HTR-8/SVneo (cell line): ENCODE measurements around the gene SMDT1.
"Not testable (repeated sequence)": the region's sequence is repeated elsewhere in the genome, so short reads cannot be mapped to it uniquely, and the experiment has no call there.

Experiments used
- DNase-seq: peaks from one replicate; pipeline ENCODE4 v3.0.0; 2011; ENCODE audit warnings: low spot score, mixed read lengths; ENCODE audit not compliant: insufficient read length
- FAIRE-seq: peaks from 2 replicates; lab custom pipeline; 2011; peaks lifted over from hg19 to GRCh38; lab: Jason Lieb, UNC

The SMDT1 gene

GRCh38 chr22:42069801-42070516 lies 9.5 kb upstream of the SMDT1 start:
- no peak for FAIRE-seq
- no peak for DNase-seq

DNA sequence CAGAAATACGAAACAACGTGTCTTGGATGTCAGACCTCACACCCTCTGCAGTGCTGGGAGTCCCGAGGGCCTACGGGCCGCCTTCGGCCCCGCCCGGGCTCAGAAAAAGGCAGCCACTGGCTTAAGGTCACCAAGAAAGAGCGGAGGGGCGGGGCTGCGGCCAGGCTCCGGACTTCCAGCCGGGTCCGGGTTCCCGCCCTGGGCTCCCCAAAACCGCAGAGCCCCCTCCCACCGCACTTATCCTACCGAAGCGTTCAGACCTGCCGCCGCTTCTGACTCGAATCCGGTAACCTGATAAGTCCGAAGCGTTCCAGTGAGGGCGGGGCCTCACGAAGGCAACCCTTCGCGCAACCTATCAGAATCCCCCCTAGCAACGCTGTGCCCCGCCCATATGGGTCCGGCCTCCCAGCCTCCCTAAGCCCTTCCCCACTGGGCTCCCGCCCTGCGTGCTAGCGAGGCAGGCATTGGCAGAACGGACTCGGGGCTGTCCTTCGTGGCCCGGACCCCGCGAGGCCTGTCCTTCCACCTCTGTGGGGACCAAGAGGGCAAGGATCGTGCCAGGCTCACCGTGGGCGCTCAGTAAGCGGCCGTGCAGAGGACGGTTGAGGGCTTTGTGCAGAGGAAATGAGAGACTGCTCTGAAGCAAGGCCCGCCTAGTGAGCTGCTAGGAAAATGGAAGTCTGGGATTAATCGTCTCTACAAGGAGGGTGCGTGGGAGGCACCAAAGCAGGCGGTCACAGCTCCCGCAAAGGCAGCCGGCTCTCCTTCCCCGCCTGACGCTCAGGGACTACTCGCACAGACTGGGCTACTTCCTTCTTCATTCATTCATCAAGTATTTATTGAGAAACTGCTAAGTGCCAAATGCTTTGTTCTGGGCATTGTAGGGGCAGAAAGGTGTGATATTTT lies 8.7 kb upstream of the SMDT1 start, which contains the start of gene NAGA:
Gene NAGA, minus strand, starts transcription at position 296 of the 906 bp plus-strand sequence. CDS start 515 bp downstream, outside the sequence.
- DNase-seq (peak; percentile 95), FAIRE-seq (peak; percentile 98)

DNA sequence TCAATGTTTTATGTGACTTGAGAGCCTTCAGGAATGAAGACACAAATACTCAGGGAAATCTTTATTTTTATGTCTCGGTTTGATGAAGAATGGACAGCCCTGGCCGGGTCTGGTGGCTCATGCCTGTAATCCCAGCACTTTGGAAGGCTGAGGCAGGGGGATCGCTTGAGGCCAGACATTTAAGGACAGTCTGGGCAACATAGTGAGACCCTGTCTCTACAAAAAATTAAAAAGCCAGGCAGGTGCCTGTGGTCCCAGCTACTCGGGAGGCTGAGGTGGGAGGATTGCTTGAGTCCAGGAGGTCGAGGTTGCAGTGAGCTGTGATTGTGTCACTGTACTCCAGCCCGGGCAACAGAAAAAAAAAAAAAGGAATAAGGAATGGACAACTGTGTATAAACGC lies 8.0 kb upstream of the SMDT1 start:
- DNase-seq, FAIRE-seq: not testable (repeated sequence)

- FAIRE-seq: no peak
- DNase-seq: no peak
Measured at GRCh38 chr22:42072606-42073330, 6.7 kb upstream of the SMDT1 start.

DNA sequence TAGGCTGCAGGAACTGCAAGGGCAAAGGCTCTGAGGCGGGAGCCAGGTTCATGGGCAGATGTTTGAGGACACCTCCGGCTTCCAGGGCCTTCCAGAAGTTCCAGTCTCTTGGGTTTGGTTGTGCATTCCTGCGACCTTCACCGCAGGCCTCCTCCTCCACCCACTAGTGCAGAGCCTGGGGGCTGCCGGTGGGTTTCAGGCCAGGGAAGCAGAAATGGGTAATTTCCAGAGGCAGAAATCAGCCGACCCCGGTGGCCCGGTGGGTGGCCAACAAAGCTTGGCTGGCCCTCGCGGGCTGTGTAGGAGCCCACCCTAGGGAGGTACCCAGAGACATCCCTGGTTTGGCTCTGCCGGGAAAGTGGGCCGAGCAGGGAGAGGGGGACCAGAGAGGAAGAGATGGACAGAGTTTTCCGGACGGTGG lies 5.9 kb upstream of the SMDT1 start:
- DNase-seq (no peak), FAIRE-seq (no peak)

- FAIRE-seq (no peak), DNase-seq (no peak)
Measured at GRCh38 chr22:42074132-42074811, 5.2 kb upstream of the SMDT1 start, which contains the start of gene PHETA2. TSS of gene PHETA2 (plus strand) at chr22:42074248. CDS start at chr22:42077294, 3,046 bp downstream.

DNA sequence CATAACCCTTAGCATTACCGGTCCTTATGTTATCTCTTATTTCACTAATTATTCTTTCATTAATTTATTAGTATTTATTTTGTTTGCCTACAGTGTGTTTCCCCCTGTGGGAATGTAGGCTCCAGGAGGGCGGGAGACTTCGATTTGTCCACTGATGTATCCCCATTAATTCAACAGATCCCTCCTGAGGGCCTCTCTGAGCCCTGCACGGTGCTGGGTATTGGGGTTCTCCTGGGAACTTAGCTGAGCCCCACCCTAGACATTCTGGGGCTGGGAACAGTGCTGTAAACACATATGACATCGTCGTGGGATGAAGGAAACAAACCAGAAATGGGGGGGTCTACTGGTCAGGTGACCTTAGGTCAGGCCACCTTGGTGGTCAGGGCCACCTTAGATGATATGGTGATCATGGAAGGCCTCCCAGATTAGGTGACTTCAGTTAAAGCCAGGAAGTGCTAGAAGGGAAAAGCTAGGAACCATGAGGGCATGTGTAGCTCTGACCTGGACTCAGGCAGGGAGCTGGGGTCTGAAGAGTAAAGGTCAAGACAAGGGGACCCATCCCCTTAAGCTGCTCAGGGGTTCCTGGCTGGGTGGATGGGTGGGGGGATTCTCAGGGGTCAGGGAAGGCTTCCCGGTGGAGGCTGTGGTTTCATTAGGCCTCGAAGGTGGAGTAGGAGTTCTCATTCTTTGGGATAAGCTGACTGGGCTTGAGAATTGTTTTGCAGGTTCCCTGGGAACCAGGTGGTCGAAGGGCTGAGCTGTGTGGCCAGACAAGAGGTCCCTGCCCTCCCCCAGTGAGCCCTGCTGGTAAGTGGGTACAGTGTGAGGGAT lies 4.4 kb upstream of the SMDT1 start:
- DNase-seq (no peak), FAIRE-seq (no peak)

- no peak for DNase-seq
- no peak for FAIRE-seq
Measured at GRCh38 chr22:42076764-42077485, 2.6 kb upstream of the SMDT1 start.

- FAIRE-seq (no peak), DNase-seq (no peak)
Measured at GRCh38 chr22:42077486-42078125, 1.9 kb upstream of the SMDT1 start.

GRCh38 chr22:42078469-42079318 lies 806 bp upstream of the SMDT1 start:
- no peak for FAIRE-seq
- no peak for DNase-seq

DNA sequence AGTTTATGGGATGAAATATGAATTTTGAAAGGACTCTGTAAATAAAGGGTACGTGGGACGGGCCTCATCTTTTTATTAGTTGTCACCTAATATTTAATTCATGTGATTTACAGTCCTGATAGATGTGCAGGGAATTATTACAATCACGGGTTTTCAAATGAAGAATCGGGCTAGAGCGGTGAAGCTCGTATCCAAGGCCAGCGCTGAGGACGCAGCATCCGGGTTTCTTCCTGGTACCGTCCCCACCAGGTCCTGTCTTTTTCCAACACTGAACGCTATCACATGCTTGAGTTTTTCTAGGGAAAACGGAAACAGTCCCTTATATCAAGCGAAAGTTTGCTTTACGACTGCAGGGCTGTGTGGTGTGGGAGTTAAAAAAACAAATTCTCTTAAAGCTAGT lies 787 bp downstream of the SMDT1 start:
- DNase-seq: no peak
- FAIRE-seq: no peak

DNA sequence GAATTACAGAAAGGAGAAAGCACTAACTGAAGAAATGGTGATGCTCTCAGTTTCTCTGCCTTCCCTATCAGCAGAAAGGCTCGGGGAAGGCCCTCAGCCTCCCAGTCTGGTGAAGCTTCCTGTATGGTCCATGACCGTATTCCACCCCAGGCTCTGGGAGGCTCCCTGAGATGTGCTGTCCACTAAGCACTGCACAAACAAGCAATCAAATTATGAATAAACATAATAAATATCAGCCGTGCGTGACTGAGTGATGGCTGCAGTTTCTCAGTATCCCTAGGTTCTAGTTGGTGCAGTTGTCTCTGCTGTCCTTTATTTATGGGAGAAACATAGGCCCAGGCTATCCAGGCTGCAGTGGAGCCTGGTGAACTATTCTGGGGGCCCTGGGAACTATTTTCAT lies 3.6 kb downstream of the SMDT1 start:
- no peak for FAIRE-seq
- DNase-seq: no peak

DNA sequence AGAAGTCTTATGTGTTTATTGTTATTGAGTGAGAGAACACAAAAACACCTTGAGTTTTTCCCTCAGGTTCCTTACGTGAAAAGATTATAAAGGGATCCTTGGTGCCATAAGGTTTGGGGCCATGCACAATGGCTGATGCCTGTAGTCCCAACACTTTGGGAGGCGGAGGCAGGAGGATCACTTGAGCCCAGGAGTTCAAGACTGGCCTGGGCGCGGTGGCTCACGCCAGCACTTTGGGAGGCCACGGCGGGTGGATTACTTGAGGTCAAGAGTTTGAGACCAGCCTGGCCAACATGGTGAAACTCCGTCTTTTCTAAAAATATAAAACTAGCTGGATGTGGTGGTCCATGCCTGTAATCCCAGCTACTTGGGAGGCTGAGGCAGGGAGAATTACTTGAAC lies 5.4 kb downstream of the SMDT1 start:
- FAIRE-seq (no peak), DNase-seq (no peak)

DNA sequence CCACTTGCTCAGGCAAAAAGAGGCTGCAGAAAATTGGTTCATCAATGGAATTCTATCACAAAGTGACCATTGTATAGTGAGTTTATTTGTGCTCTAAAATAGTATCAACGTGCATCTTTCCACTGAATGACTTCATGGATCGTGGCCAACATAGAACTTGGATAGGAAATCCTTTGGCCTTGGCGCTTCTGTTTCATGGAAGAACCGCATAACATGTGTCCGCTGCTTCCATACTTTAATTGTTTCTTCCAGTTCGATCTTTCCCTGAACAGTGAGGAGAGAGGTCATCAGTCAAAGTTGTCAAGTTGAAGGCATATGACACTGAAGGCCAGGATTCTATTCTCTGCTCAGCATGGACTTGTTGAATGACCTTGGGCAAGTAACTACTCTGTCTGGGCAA lies 6.6 kb downstream of the SMDT1 start:
- FAIRE-seq (no peak), DNase-seq (no peak)

DNA sequence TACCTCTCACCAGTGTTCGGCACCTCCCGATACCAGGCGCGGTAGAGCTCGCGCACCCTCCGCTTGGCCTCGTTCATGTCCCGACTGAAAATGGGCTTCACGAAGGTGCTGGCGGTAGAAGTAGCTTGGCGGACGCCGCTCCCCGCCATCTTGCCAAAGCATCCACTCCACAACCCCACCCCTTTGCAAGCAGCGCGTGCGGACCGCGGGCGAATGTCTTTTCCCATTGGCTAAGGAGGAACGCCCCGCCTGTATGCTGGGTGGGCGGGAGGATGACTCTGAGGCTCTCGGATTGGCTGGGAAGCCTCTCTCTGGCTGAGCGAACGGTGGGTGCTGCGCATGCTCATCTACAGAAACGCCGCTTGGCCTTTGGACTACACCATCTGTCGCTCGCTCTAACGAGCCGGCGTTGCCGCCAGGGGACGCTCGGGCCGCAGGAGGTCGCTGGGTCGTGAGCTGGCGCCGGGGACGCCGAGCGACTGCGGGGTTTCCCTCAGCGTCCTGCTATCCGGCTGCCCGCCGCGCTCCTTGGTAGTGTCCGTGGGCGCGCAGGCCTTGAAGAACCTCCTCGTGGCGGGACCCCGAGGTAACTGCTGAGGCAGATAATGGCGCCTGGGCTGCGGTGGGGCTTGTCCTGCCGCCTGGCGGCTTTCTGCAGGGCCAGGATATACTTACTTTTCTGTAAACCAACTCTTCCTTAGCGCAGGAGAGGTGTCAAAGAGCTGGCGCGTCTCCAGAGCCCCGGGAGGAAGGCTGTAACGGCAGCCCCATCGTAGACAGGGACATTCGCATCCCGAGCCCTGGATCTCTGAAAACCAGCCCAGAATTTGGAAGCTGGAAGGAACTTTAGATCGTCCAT lies 11.3 kb downstream of the SMDT1 start, which contains the start of gene NDUFA6:
Gene NDUFA6, minus strand, starts transcription at position 177 of the 859 bp plus-strand sequence. Its CDS starts 28 bp downstream, at position 149.
- DNase-seq (peak; percentile 97), FAIRE-seq (peak; percentile 89)

DNA sequence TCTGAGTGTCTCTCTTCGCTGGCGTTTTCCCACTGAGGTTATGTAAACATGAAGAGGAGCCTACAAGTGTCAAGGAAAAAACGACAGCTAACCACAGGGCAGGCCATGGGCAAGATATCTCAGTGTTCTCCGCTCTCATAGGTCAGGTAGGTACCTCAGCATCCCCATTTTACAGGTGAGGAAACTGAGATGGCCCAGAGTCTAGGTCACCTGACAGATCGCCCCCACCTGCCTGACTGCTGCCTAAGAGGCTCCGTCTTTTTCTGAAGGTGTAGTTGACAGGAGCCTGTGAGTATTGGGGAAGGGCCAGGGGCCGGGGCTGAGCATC lies 11.9 kb downstream of the SMDT1 start:
- FAIRE-seq: no peak

More for the DNA sequence above, 11.9 kb downstream of the SMDT1 start:
- no peak for DNase-seq
